HG03060 (cell line): ENCODE measurements around the gene DNER.
"Not testable (repeated sequence)": the region's sequence is repeated elsewhere in the genome, so short reads cannot be mapped to it uniquely, and the experiment has no call there.

ENCODE experiments used
- ATAC-seq: cut with Tn5 transposase; IDR thresholded peaks from one replicate; pipeline ENCODE4 v1.9.1; 2021; ENCODE audit warnings: low read depth, moderate number of reproducible peaks; ENCODE audit not compliant: unreplicated experiment

Gene DNER

DNA sequence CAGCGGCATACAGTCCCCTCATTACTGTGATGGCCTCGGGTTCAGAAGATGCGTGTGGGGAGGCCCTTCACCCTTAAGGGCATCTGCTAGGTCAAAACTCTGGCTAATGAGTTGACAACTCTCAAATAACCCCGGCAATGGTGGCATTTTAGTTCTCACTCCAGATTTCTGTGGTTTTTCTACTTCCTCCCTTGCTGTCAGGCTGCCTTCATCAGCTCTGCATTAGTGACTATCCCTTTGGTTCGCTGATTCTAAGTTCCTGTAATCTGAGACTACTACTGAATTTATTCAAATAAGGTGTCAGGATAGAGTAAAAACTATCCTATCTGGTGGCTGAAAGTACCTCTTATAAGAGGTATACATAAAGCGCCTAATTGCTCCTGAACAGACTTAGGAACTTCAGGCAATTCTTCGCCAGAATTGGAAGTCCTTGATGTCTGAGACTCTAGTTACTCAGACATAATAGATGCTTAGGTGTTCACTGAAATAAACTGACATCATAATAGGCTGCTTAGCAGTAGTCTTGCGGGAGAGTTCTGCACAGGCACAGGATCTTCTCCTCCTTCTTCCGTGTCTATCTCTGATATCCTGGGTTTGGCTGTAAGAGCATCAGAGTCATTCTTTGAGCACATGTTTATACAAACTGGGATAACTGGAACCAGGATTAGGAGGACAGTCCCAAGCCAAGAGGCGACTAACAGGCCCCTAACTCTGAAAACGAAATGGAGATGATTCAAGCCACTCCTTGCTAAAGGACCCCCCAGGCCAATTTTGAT lies 194.5 kb downstream of the DNER start:
- peak; percentile 34 for ATAC-seq

DNA sequence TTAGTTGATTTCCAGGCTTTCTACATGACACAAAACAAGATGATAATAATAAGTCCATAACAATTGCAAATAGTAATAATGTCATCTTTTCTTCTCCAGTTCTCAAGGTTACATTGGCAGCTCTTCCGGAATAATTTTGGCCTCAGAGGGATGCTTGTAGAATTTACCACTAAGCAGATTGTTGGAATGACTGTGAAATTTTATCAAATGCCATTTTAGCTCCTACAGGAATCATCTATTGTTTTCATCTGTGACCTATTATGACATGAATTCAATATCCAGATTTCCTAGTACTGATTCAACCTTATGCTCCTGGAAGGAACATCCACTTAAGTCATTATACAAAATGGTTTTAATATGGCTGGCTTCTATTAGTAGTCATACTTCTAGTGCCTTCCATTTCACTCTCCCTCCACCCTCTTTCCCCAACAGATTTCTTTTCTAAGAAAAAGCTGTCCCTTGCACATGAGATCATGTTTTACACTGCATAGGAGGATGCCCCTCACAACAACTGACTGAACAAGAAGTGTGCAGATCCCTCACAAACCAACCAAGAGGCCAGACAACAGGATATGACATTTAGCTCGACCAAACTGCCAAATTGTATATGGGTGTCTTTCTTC lies 200.0 kb downstream of the DNER start:
- no peak for ATAC-seq

- no peak for ATAC-seq
Observed at GRCh38 chr2:229511524-229511923, 202.8 kb downstream of the DNER start.

GRCh38 chr2:229506699-229507098 lies 207.7 kb downstream of the DNER start:
- ATAC-seq: not testable (repeated sequence)

- ATAC-seq: no peak
Observed at GRCh38 chr2:229501051-229501794, 213.1 kb downstream of the DNER start.

- no peak for ATAC-seq
Observed at GRCh38 chr2:229492034-229492433, 222.3 kb downstream of the DNER start.

GRCh38 chr2:229490167-229490566 lies 224.2 kb downstream of the DNER start:
- no peak for ATAC-seq

- no peak for ATAC-seq
Observed at GRCh38 chr2:229489016-229489415, 225.3 kb downstream of the DNER start.

GRCh38 chr2:229488232-229488631 lies 226.1 kb downstream of the DNER start:
- ATAC-seq: no peak

DNA sequence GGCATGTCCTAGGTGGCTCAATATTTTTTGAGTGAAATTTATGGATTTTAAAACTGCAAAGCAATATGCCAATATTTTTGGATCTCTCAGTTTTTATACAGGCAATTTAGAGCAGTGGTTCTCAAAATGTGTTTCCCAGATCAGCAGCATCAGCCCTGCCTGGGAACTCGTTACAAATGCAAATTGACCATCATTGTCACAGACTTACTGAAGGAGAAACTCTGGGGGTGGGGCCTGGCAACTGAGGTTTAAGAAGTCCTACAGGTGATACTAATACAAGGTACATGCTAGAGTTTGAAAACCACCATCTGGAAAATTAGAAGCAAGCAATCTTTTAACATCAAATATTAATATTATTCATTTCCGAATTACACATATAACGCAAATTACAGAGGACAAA lies 227.7 kb downstream of the DNER start:
- no peak for ATAC-seq

GRCh38 chr2:229485857-229486256 lies 228.5 kb downstream of the DNER start:
- ATAC-seq: no peak

DNA sequence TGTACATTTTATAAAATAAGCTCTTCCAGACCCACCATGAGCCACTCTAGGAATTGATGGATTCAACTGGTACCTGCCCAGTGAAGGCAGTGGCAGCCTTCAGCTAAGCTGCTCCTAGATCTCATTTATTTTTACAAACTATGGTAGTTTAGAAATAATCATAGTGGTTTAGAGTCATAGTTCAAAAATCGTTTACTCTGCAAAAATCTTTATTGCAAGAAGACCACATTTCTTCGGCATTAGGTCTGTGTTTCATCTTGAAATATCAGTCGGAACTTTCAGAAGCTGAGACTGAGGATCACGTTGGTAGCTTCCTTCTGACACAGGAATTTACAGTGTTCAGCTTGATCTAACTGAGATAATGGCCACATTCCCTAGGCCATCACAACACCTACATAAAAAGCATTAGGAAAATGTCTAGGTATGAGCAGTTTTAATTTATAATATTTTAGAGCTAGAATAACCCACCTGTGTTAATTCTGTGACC lies 237.0 kb downstream of the DNER start:
- ATAC-seq: no peak

GRCh38 chr2:229475778-229476177 lies 238.6 kb downstream of the DNER start:
- ATAC-seq: no peak

DNA sequence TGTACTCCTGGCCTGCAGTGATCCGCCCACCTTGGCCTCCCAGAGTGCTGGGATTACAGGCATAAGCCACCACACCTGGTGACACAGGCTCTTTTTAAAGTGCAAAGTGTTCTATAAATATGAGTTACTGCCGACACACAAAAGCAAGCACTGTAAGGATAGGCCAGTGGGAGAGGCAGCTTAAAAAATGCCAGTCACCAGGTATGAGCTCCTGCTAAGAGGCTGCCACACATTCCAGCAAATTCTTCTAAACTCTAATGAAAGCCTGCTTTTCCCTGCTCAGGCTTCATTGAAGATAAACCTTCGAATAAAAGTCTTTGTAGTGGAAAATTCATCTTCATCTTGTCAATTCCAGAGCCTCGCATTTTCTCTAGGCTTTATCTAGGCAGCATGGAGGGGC lies 240.2 kb downstream of the DNER start:
- ATAC-seq: no peak

GRCh38 chr2:229470781-229471180 lies 243.6 kb downstream of the DNER start:
- ATAC-seq: no peak

GRCh38 chr2:229467783-229468182 lies 246.6 kb downstream of the DNER start:
- ATAC-seq: no peak

- ATAC-seq: no peak
Observed at GRCh38 chr2:229463841-229464346, 250.5 kb downstream of the DNER start.

GRCh38 chr2:229462112-229462511 lies 252.2 kb downstream of the DNER start:
- ATAC-seq: no peak

DNA sequence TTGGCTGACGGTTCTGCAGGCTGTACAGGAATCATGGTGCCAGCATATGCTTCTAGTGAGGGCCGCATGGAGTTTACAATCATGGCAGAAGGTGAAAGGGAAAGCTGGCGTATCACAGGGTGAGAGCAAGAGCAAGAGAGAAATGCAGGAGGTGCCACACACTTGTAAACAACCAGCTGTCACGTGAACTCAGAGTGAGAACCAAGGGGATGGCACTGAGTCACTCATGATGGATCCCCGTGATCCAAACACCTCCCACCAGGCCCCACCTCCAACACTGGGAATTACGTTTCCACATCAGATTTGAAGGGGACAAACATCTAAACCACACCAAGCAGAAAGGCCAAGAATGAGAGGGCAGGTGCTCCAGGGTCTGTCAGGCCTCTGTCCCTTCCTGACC lies 258.3 kb downstream of the DNER start:
- no peak for ATAC-seq

DNA sequence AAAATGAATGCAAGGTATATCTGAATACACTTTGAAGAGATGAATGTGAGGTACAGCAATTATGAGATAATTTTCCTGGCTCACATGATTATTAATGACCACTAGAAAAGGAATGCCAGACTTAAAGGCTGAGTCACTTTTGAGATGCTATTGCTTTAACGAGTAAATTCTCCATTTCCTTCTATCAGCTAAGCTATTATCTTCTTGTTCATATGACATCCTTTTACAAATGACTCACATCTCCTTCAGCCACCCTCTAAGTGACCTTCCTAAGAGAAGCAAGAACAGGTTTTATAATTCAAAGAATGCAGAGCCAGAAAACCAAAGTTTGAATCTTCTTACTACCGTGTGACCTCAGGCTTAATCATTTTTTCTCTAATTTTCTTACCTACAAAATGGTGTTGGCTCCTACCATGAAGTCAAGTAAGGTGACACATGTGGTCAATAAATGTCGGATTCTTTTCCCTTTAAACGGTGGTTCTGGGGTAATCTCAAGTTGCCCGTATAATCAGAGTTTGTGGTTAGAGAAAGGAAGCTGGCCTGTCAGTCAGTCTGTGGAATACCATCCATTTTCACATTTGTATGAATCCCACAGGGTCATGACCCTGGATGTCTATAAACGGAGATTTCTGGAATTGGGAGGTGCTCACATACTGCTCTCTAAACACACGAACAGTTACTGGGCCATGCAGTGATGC lies 259.3 kb downstream of the DNER start:
- no peak for ATAC-seq

GRCh38 chr2:229453230-229453629 lies 261.1 kb downstream of the DNER start:
- ATAC-seq: no peak
